Measurements from ENCODE around the gene DNAH2.

The DNAH2 gene

GRCh38 chr17:7817643-7817964 lies 100.1 kb downstream of the DNAH2 start:
- no peaks in the 10 kb centered on the region for H3K36me3 ChIP-seq (ENCODE audit: control insufficient read depth in 4 of 4, insufficient read depth in 4 of 4, low read length in 3 of 4)
- no peak overlapping the region for H3K27ac ChIP-seq (ENCODE audit: insufficient read depth in 1 of 2, low read depth in 1 of 2, low read length in 2 of 2, poor library complexity in 1 of 2, severe bottlenecking in 2 of 2)
- DNase-seq, result no peak
- 96% methylated on average over 8 of the region's 9 CpGs for WGBS (ENCODE audit: insufficient coverage)
- CTCF ChIA-PET, result interaction anchor here (1.1 to 2.4 kb wide), 4 partner anchors 8 to 80 kb away, joined by 4 to 13 read pairs (median 6); no protein-coding TSS in a partner anchor
- H3K4me3 ChIP-seq (ENCODE audit: control insufficient read depth in 1 of 7, extremely low read depth in 1 of 7, insufficient read depth in 4 of 7, low read depth in 2 of 7, low read length in 6 of 7), result no peak overlapping the region
- no peaks in the 10 kb centered on the region for H3K27me3 ChIP-seq (replicated peaks in 2 of 5; ENCODE audit: control insufficient read depth in 4 of 5, insufficient read depth in 5 of 5, low read length in 4 of 5)
- POLR2A ChIA-PET, result interaction anchor here (0.7 to 1.0 kb wide), 2 partner anchors 16 to 155 kb away, joined by 3 read pairs; no protein-coding TSS in a partner anchor
- H3K4me1 ChIP-seq (ENCODE audit: control extremely low read depth in 1 of 4, control insufficient read depth in 4 of 4, insufficient read depth in 4 of 4, low read length in 3 of 4), result no peaks in the 10 kb centered on the region
- no peaks in the 10 kb centered on the region for H3K9me3 ChIP-seq (ENCODE audit: control extremely low read depth in 1 of 5, control insufficient read depth in 4 of 5, insufficient read depth in 2 of 5, low read depth in 1 of 5, low read length in 4 of 5)

GRCh38 chr17:7818026-7818425 lies 100.5 kb downstream of the DNAH2 start:
- Histone ChIP-seq H3K36me3 (ENCODE audit: control insufficient read depth in 4 of 4, insufficient read depth in 4 of 4, low read length in 3 of 4) (no peaks in the 10 kb centered on the region), H3K4me1 (ENCODE audit: control extremely low read depth in 1 of 4, control insufficient read depth in 4 of 4, insufficient read depth in 4 of 4, low read length in 3 of 4) (no peaks in the 10 kb centered on the region), H3K27me3 (replicated peaks in 2 of 5; ENCODE audit: control insufficient read depth in 4 of 5, insufficient read depth in 5 of 5, low read length in 4 of 5) (no peaks in the 10 kb centered on the region), H3K27ac (ENCODE audit: insufficient read depth in 1 of 2, low read depth in 1 of 2, low read length in 2 of 2, poor library complexity in 1 of 2, severe bottlenecking in 2 of 2) (no peak overlapping the region), H3K9me3 (ENCODE audit: control extremely low read depth in 1 of 5, control insufficient read depth in 4 of 5, insufficient read depth in 2 of 5, low read depth in 1 of 5, low read length in 4 of 5) (no peaks in the 10 kb centered on the region), H3K4me3 (ENCODE audit: control insufficient read depth in 1 of 7, extremely low read depth in 1 of 7, insufficient read depth in 4 of 7, low read depth in 2 of 7, low read length in 6 of 7) (no peak overlapping the region)
- WGBS (ENCODE audit: insufficient coverage), result 100% methylated on average over 1 of the region's 10 CpGs
- ChIA-PET POLR2A (interaction anchor here (0.6 to 1.0 kb wide), 2 partner anchors 15 to 34 kb away, joined by 3 read pairs; no protein-coding TSS in a partner anchor), CTCF (interaction anchor here (2.4 to 3.9 kb wide), 3 partner anchors 15 to 80 kb away, joined by 12 to 29 read pairs (median 13); partner anchors contain the start of gene KDM6B)
- DNase-seq, result no peak

- WGBS (ENCODE audit: insufficient coverage), result 89% methylated on average over 19 of the region's 27 CpGs
- Histone ChIP-seq H3K36me3 (ENCODE audit: control insufficient read depth in 4 of 4, insufficient read depth in 4 of 4, low read length in 3 of 4) (no peaks in the 10 kb centered on the region), H3K27ac (ENCODE audit: insufficient read depth in 1 of 2, low read depth in 1 of 2, low read length in 2 of 2, poor library complexity in 1 of 2, severe bottlenecking in 2 of 2) (no peak overlapping the region), H3K27me3 (replicated peaks in 2 of 5; ENCODE audit: control insufficient read depth in 4 of 5, insufficient read depth in 5 of 5, low read length in 4 of 5) (no peaks in the 10 kb centered on the region), H3K4me3 (ENCODE audit: control insufficient read depth in 1 of 7, extremely low read depth in 1 of 7, insufficient read depth in 4 of 7, low read depth in 2 of 7, low read length in 6 of 7) (no peak overlapping the region), H3K4me1 (ENCODE audit: control extremely low read depth in 1 of 4, control insufficient read depth in 4 of 4, insufficient read depth in 4 of 4, low read length in 3 of 4) (no peaks in the 10 kb centered on the region), H3K9me3 (ENCODE audit: control extremely low read depth in 1 of 5, control insufficient read depth in 4 of 5, insufficient read depth in 2 of 5, low read depth in 1 of 5, low read length in 4 of 5) (no peaks in the 10 kb centered on the region)
- CTCF ChIA-PET, result interaction anchor here (1.1 to 3.9 kb wide), 4 partner anchors 9 to 79 kb away, joined by 4 to 29 read pairs (median 12); partner anchors contain the start of gene KDM6B
- POLR2A ChIA-PET, result interaction anchor here (1.0 kb wide), 1 partner anchor 14 kb away, joined by 3 read pairs; no protein-coding TSS in a partner anchor
- DNase-seq, result no peak
Observed at GRCh38 chr17:7818746-7819645, 101.5 kb downstream of the DNAH2 start.

- WGBS (ENCODE audit: insufficient coverage), result 100% methylated on average over 2 of the region's 5 CpGs
- H3K4me3 ChIP-seq (ENCODE audit: control insufficient read depth in 1 of 7, extremely low read depth in 1 of 7, insufficient read depth in 4 of 7, low read depth in 2 of 7, low read length in 6 of 7), result no peak overlapping the region
- DNase-seq, result no peak
- ChIA-PET CTCF (interaction anchor here (1.0 to 3.9 kb wide), 8 partner anchors 8 to 81 kb away, joined by 3 to 29 read pairs (median 7); partner anchors contain the start of gene KDM6B), POLR2A (no interaction called here)
- no peaks in the 10 kb centered on the region for H3K36me3 ChIP-seq (ENCODE audit: control insufficient read depth in 4 of 4, insufficient read depth in 4 of 4, low read length in 3 of 4)
- peaks cover 0 to 2% (median 0%) of the 10 kb centered on the region in 5 experiments for H3K27me3 ChIP-seq (replicated peaks in 2 of 5; ENCODE audit: control insufficient read depth in 4 of 5, insufficient read depth in 5 of 5, low read length in 4 of 5)
- H3K9me3 ChIP-seq (ENCODE audit: control extremely low read depth in 1 of 5, control insufficient read depth in 4 of 5, insufficient read depth in 2 of 5, low read depth in 1 of 5, low read length in 4 of 5), result no peaks in the 10 kb centered on the region
- no peaks in the 10 kb centered on the region for H3K4me1 ChIP-seq (ENCODE audit: control extremely low read depth in 1 of 4, control insufficient read depth in 4 of 4, insufficient read depth in 4 of 4, low read length in 3 of 4)
- H3K27ac ChIP-seq (ENCODE audit: insufficient read depth in 1 of 2, low read depth in 1 of 2, low read length in 2 of 2, poor library complexity in 1 of 2, severe bottlenecking in 2 of 2), result no peak overlapping the region
Observed at GRCh38 chr17:7820231-7820630, 102.7 kb downstream of the DNAH2 start.

- H3K27ac ChIP-seq (ENCODE audit: insufficient read depth in 1 of 2, low read depth in 1 of 2, low read length in 2 of 2, poor library complexity in 1 of 2, severe bottlenecking in 2 of 2), result no peak overlapping the region
- no peak for DNase-seq
- H3K36me3 ChIP-seq (ENCODE audit: control insufficient read depth in 4 of 4, insufficient read depth in 4 of 4, low read length in 3 of 4), result no peaks in the 10 kb centered on the region
- no peaks in the 10 kb centered on the region for H3K4me1 ChIP-seq (ENCODE audit: control extremely low read depth in 1 of 4, control insufficient read depth in 4 of 4, insufficient read depth in 4 of 4, low read length in 3 of 4)
- H3K9me3 ChIP-seq (ENCODE audit: control extremely low read depth in 1 of 5, control insufficient read depth in 4 of 5, insufficient read depth in 2 of 5, low read depth in 1 of 5, low read length in 4 of 5), result no peaks in the 10 kb centered on the region
- H3K4me3 ChIP-seq (ENCODE audit: control insufficient read depth in 1 of 7, extremely low read depth in 1 of 7, insufficient read depth in 4 of 7, low read depth in 2 of 7, low read length in 6 of 7), result no peak overlapping the region
- ChIA-PET POLR2A (interaction anchor here (0.6 to 1.4 kb wide), 3 partner anchors 21 to 28 kb away, joined by 3 read pairs; no protein-coding TSS in a partner anchor), CTCF (interaction anchor here (0.5 to 4.9 kb wide), 7 partner anchors 11 to 79 kb away, joined by 3 to 34 read pairs (median 5); partner anchors contain the start of genes KDM6B and NAA38)
- 92% methylated on average over 11 of the region's 14 CpGs for WGBS (ENCODE audit: insufficient coverage)
- H3K27me3 ChIP-seq (replicated peaks in 2 of 5; ENCODE audit: control insufficient read depth in 4 of 5, insufficient read depth in 5 of 5, low read length in 4 of 5), result peaks cover 0 to 2% (median 0%) of the 10 kb centered on the region in 5 experiments
Observed at GRCh38 chr17:7822126-7822525, 104.6 kb downstream of the DNAH2 start.

- Histone ChIP-seq H3K27ac (ENCODE audit: insufficient read depth in 1 of 2, low read depth in 1 of 2, low read length in 2 of 2, poor library complexity in 1 of 2, severe bottlenecking in 2 of 2) (no peak overlapping the region), H3K27me3 (replicated peaks in 2 of 5; ENCODE audit: control insufficient read depth in 4 of 5, insufficient read depth in 5 of 5, low read length in 4 of 5) (peaks cover 0 to 2% (median 0%) of the 10 kb centered on the region in 5 experiments), H3K9me3 (ENCODE audit: control extremely low read depth in 1 of 5, control insufficient read depth in 4 of 5, insufficient read depth in 2 of 5, low read depth in 1 of 5, low read length in 4 of 5) (no peaks in the 10 kb centered on the region), H3K36me3 (ENCODE audit: control insufficient read depth in 4 of 4, insufficient read depth in 4 of 4, low read length in 3 of 4) (no peaks in the 10 kb centered on the region), H3K4me3 (ENCODE audit: control insufficient read depth in 1 of 7, extremely low read depth in 1 of 7, insufficient read depth in 4 of 7, low read depth in 2 of 7, low read length in 6 of 7) (no peak overlapping the region), H3K4me1 (ENCODE audit: control extremely low read depth in 1 of 4, control insufficient read depth in 4 of 4, insufficient read depth in 4 of 4, low read length in 3 of 4) (no peaks in the 10 kb centered on the region)
- DNase-seq, result no peak
- ChIA-PET CTCF (interaction anchor here (0.5 to 4.9 kb wide), 11 partner anchors 10 to 166 kb away, joined by 3 to 34 read pairs (median 4); partner anchors contain the start of gene KDM6B), POLR2A (interaction anchor here (0.6 kb wide), 1 partner anchor 20 kb away, joined by 3 read pairs; no protein-coding TSS in a partner anchor)
- 92% methylated on average over 19 of the region's 20 CpGs for WGBS (ENCODE audit: insufficient coverage)
Observed at GRCh38 chr17:7823581-7824001, 106.0 kb downstream of the DNAH2 start.
